Activated CD8-positive, alpha-beta T cell treated with anti-CD3 and anti-CD28 coated beads for 36 hours (primary cell): ENCODE measurements around the gene NT5C. TPM values are rescaled to one million over a fixed set of nuclear protein-coding genes. Genes with fewer than 3 reads are reported as not detected.

ENCODE experiments used
- ATAC-seq: fragments of 200-7000 bp; cut with Tn5 transposase; one replicate; pipeline ENCODE4 v1.10.0; 2021; ENCODE audit warnings: mild to moderate bottlenecking, moderate library complexity
- CTCF ChIA-PET: fragments of 350-600 bp; sonication (Branson Sonifier 250); formaldehyde crosslinking; loops from one replicate; lab custom pipeline; 2021; ENCODE audit warnings: antibody characterized with exemption; lab: Charles Lee
- POLR2A ChIA-PET: fragments of 350-600 bp; sonication (Branson Sonifier 250); formaldehyde crosslinking; loops from one replicate; lab custom pipeline; 2021; ENCODE audit warnings: antibody characterized with exemption; lab: Charles Lee
- DNase-seq: peaks from one replicate; pipeline ENCODE4 v3.0.0-alpha.2; 2020
- H3K27ac Mint-ChIP-seq: one replicate; pipeline ENCODE4 v1.8.0; 2021; ENCODE audit warnings: mild to moderate bottlenecking, mixed read lengths
- H3K27me3 Mint-ChIP-seq: one replicate; pipeline ENCODE4 v1.8.0; 2021; ENCODE audit warnings: mixed read lengths
- H3K36me3 Mint-ChIP-seq: one replicate; pipeline ENCODE4 v1.8.0; 2021; ENCODE audit warnings: low read depth, mixed read lengths
- H3K4me1 Mint-ChIP-seq: one replicate; pipeline ENCODE4 v1.8.0; 2021; ENCODE audit warnings: low read depth, mixed read lengths
- H3K4me3 Mint-ChIP-seq: one replicate; pipeline ENCODE4 v1.8.0; 2021; ENCODE audit warnings: mild to moderate bottlenecking, moderate library complexity, mixed read lengths
- H3K9me3 Mint-ChIP-seq: one replicate; pipeline ENCODE4 v1.8.0; 2021; ENCODE audit warnings: mixed read lengths
- intact Hi-C: fragments of 100-400 bp; cut with micrococcal nuclease; formaldehyde crosslinking; loops from one replicate; pipeline ENCODE4 v1.10.0; 2022
- total RNA-seq, 2 experiments: library from RNA; stranded (reverse); gene quantifications; one replicate each; pipeline ENCODE4 v1.2.3, GENCODE V29; 2021
- TF ChIP-seq, protein P1 (sequence below): fragments of 200-600 bp; IDR thresholded peaks from one replicate; pipeline ENCODE4 v1.8.0; 2022; ENCODE audit warnings: antibody characterized with exemption, mild to moderate bottlenecking

Gene NT5C
- total RNA-seq, 2 experiments from 2014 or later, result 66.1 to 68.1 TPM

DNA sequence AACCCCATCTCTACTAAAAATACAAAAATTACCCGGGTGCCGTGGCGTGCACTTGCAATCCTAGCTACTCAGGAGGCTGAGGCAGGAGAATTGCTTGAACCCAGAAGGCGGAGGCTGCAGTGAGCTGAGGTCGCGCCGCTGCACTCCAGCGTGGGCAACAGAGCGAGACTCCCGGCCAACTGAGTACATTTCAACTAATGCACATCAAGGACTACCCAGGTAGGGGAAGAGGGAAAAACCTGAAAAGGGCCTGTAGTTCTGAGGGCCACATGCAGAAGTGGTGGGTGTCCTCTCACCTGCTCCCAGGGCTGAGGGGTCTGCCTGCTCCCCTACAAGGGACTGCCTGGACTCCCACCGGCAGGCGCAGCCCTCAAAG, 44.4 kb downstream of the NT5C start:
- CTCF ChIA-PET, result interaction anchor here (0.8 to 3.0 kb wide), 7 partner anchors 8 to 126 kb away, joined by 3 to 15 read pairs (median 3); no protein-coding TSS in a partner anchor
- intact Hi-C loops, result no loop called here
- peaks cover 24% of the 10 kb centered on the region for H3K4me1 Mint-ChIP-seq
- no peaks in the 10 kb centered on the region for H3K9me3 Mint-ChIP-seq
- peak overlapping the region; percentile 56 for H3K4me3 Mint-ChIP-seq
- H3K36me3 Mint-ChIP-seq, result no peaks in the 10 kb centered on the region
- H3K27me3 Mint-ChIP-seq, result no peaks in the 10 kb centered on the region
- ATAC-seq (no peak), DNase-seq (no peak)
- peak overlapping the region; percentile 42 for H3K27ac Mint-ChIP-seq
- TF ChIP-seq, protein P1, sequence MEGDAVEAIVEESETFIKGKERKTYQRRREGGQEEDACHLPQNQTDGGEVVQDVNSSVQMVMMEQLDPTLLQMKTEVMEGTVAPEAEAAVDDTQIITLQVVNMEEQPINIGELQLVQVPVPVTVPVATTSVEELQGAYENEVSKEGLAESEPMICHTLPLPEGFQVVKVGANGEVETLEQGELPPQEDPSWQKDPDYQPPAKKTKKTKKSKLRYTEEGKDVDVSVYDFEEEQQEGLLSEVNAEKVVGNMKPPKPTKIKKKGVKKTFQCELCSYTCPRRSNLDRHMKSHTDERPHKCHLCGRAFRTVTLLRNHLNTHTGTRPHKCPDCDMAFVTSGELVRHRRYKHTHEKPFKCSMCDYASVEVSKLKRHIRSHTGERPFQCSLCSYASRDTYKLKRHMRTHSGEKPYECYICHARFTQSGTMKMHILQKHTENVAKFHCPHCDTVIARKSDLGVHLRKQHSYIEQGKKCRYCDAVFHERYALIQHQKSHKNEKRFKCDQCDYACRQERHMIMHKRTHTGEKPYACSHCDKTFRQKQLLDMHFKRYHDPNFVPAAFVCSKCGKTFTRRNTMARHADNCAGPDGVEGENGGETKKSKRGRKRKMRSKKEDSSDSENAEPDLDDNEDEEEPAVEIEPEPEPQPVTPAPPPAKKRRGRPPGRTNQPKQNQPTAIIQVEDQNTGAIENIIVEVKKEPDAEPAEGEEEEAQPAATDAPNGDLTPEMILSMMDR, result no peak
- POLR2A ChIA-PET, result interaction anchor here (1.0 to 1.3 kb wide), 4 partner anchors 8 to 173 kb away, joined by 3 to 8 read pairs (median 4); partner anchors contain the start of genes ARMC7 and MRPL58

DNA sequence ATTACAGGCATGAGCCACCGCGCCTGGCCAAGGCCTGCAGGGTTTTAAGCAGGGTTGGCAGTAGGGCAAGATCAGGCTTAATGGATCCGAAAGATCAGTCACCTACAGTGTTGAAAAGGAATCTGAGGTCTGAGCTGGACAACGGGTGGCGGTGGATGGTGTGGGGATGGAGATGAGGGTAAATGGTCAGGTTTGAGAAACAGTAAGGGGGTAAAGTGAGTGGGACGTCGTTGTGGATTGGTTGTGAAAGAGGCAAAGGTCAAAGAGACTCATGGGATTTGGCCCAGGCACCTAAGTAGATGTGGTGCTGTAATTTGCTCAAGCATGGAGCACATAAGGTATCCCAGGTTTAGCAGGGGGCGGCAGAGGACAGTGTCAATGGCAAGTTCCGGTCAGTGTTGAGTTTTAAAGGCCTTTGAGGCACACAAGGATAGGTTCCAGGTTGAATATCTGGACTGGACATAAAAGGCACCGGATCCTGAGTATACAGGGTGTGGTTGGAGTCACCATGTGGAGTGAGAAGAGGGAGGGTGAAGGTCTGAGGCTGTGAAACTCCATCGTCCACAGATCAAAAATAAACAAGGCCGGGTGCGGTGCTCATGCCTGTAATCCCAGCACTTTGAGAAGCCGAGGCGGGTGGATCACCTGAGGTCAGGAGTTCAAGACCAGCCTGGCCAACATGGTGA, 44.9 kb downstream of the NT5C start:
- Mint-ChIP-seq H3K27me3 (no peaks in the 10 kb centered on the region), H3K36me3 (no peaks in the 10 kb centered on the region), H3K27ac (no peak overlapping the region), H3K4me3 (peak overlapping the region; percentile 22), H3K9me3 (no peaks in the 10 kb centered on the region), H3K4me1 (peaks cover 24% of the 10 kb centered on the region)
- intact Hi-C loops, result no loop called here
- ATAC-seq (no peak), DNase-seq (no peak)
- ChIA-PET POLR2A (interaction anchor here (1.0 to 1.3 kb wide), 2 partner anchors 8 to 74 kb away, joined by 4 read pairs; partner anchors contain the start of gene MRPL58), CTCF (interaction anchor here (0.8 to 3.0 kb wide), 5 partner anchors 8 to 126 kb away, joined by 3 to 7 read pairs (median 3); no protein-coding TSS in a partner anchor)
- TF ChIP-seq, protein P1, result no peak

DNA sequence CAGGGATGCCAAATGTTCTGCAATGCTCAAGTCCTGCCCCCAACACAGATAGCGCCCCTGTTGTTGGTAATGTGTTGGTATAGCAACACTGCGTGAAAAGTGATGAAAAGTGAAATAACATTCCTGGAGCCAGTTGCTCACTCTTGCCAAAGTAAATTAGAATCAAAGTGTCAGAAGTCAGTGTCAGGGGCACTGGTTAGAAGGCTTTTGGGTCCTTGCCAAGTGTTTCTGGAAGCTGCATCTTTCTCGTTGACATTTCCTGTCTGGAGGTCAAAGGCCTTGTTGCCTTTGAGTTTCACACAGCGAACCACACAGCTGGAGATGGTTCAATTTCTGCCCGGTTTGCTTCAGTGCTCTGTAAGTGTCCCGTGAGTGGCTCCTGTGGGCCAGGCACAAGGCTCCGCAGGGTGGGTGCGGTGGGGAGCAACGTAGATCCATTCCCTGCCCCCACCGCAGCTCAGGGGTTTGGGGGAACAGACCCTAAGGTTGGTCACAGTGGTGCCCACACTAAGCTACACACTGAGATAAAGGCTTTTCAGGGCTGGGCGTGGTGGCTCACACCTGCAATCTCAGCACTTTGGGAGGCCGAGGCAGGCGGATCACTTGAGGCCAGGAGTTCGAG, 47.4 kb downstream of the NT5C start:
- CTCF ChIA-PET, result interaction anchor here (0.6 to 1.8 kb wide), 5 partner anchors 21 to 122 kb away, joined by 3 to 6 read pairs (median 4); partner anchors contain the start of gene NT5C
- ATAC-seq (peak; percentile 10), DNase-seq (peak; percentile 29)
- H3K4me3 Mint-ChIP-seq, result no peak overlapping the region
- H3K36me3 Mint-ChIP-seq, result no peaks in the 10 kb centered on the region
- H3K4me1 Mint-ChIP-seq, result peaks cover 26% of the 10 kb centered on the region
- no peaks in the 10 kb centered on the region for H3K27me3 Mint-ChIP-seq
- no peaks in the 10 kb centered on the region for H3K9me3 Mint-ChIP-seq
- no peak overlapping the region for H3K27ac Mint-ChIP-seq
- TF ChIP-seq, protein P1, result no peak
- intact Hi-C loops, result no loop called here
- POLR2A ChIA-PET, result interaction anchor here (0.8 kb wide), 2 partner anchors 16 to 35 kb away, joined by 3 read pairs; no protein-coding TSS in a partner anchor

DNA sequence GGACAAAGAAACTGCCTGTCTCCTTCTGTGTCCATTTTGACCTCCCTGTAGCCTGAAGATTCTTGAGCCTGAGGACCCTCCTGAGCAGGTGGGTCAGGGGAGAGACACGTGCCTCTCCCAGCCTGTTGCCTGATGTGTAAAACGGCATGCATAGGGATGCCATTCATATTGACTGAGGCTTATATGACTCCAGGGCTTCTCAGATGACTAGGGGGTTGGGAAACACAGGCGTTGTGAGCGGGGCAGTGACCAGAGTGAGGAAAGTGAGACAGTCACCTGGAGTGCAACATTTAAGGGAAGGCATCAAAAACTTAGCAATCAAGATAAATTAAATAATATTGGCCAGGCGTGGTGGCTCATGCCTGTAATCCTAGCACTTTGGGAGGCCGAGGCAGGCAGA, 48.9 kb downstream of the NT5C start:
- no peaks in the 10 kb centered on the region for H3K9me3 Mint-ChIP-seq
- POLR2A ChIA-PET, result no interaction called here
- H3K4me3 Mint-ChIP-seq, result no peak overlapping the region
- TF ChIP-seq, protein P1, result no peak
- intact Hi-C loops, result no loop called here
- no peak for DNase-seq
- H3K4me1 Mint-ChIP-seq, result peaks cover 32% of the 10 kb centered on the region
- no peak for ATAC-seq
- H3K36me3 Mint-ChIP-seq, result no peaks in the 10 kb centered on the region
- CTCF ChIA-PET, result interaction anchor here (1.2 kb wide), 1 partner anchor 31 kb away, joined by 4 read pairs; no protein-coding TSS in a partner anchor
- H3K27me3 Mint-ChIP-seq, result peaks cover 3% of the 10 kb centered on the region
- H3K27ac Mint-ChIP-seq, result no peak overlapping the region
